ENCODE measurements around the gene RALGPS2.

Gene RALGPS2

DNA sequence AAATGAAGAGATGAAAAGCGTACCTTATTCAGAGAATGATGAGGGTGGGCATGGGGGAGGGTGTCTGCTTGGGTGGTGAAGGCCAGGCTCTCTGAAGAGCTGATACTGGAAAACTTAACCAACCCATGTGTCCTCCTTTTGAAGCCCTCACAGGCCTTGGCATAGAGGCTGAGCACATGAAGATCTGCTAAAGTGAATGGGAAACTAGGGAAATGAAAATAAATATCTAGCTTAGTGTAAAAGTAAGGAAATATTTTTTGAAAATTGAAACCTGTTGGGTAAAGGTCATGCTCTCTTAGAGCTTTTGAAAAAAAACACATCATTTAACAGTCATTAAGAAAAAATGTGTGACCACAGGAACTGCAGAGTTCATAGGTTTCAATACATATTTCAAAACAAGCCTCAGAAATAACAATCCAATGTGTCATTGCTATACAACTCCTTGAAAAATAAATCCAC lies 40.5 kb upstream of the RALGPS2 start:
- peak; percentile 95 for DNase-seq (ENCODE audit: low read depth)
- no peak for TF ChIP-seq CTCF (conservative IDR thresholded peaks at IDR 0.05; ENCODE audit: control insufficient read depth, insufficient read depth, low read depth, low read length)
- H3K4me3 ChIP-seq (ENCODE audit: control insufficient read depth, low read depth, low read length): no peak overlapping the region

DNA sequence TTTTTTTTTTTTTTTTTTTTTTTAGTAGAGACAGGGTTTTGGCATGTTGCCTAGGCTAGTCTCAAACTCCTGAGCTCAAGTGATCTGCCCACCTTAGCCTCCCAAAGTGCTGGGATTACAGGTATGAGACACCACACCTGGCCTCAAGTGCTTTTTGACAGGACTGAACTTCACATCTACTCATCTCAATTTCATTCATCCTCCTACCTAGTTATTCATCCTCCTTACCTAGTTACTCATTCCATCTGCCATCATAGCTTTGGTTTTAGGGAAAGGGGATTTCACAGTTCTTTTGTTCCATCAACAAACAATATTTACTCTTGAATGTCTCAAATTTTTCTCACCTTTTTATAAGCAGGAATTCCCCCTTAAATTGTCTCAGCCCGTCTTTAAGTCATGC lies 38.6 kb upstream of the RALGPS2 start:
- DNase-seq (ENCODE audit: low read depth): no peak
- no peak overlapping the region for H3K4me3 ChIP-seq (ENCODE audit: control insufficient read depth, low read depth, low read length)
- TF ChIP-seq CTCF (conservative IDR thresholded peaks at IDR 0.05; ENCODE audit: control insufficient read depth, insufficient read depth, low read depth, low read length): no peak

DNA sequence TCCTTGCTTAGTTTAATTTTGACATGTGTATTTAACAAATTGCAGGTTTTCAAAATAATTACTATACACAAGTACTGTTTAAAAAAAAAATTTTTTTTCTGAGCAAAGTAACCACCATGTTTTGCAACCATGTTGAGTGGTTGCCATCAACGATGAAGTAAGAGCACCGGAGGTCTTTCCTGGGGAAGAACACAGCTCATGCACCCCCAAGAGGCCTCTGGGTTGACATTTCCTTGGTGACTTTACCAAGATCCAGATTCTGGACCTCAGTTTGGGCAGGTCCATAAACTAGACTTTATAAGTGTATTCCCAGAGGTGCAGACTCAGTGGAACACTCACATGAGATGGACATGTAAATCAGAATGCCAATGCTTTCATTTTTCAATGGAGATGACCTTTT lies 36.8 kb upstream of the RALGPS2 start:
- no peak for TF ChIP-seq CTCF (conservative IDR thresholded peaks at IDR 0.05; ENCODE audit: control insufficient read depth, insufficient read depth, low read depth, low read length)
- peak; percentile 86 for DNase-seq (ENCODE audit: low read depth)
- no peak overlapping the region for H3K4me3 ChIP-seq (ENCODE audit: control insufficient read depth, low read depth, low read length)

DNA sequence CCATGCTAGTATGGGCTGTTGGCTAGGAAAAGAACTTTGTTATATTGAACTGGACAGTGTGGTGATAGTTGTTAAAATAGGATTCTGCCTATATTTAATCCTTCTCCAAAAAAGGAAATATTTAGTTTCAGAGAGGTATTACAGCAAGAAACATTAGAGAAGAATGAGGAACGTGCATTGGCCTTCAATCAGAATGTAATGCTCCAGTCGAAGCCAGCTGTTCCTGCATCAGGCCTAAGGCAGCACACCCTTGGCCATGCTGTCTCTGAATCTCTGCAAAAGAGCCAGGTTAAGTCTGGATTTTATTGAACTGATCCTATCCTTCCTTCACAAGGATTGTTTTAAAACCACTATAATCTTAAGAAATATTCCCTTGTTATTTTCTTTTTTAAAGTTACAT lies 35.3 kb upstream of the RALGPS2 start:
- TF ChIP-seq CTCF (conservative IDR thresholded peaks at IDR 0.05; ENCODE audit: control insufficient read depth, insufficient read depth, low read depth, low read length): no peak
- H3K4me3 ChIP-seq (ENCODE audit: control insufficient read depth, low read depth, low read length): no peak overlapping the region
- no peak for DNase-seq (ENCODE audit: low read depth)

DNA sequence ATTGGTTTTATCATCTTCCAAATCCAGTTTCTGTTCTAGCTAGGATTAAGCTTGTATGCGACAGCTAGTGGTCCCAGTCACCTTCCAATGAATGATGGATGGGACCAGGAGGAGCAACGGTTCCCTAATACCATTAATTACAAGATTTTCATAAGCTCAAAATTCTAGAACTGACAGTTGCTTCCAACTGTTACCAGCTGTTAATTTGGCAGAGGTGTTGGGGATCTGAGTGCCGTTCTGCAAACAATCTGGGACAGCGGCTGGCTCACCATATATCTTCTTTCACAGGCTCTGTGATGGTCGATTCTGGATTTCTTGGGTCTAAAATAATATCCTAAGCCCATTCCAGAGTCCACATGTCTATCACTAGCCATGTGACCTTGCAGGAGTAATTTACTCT lies 34.5 kb upstream of the RALGPS2 start:
- H3K4me3 ChIP-seq (ENCODE audit: control insufficient read depth, low read depth, low read length): no peak overlapping the region
- DNase-seq (ENCODE audit: low read depth): no peak
- no peak for TF ChIP-seq CTCF (conservative IDR thresholded peaks at IDR 0.05; ENCODE audit: control insufficient read depth, insufficient read depth, low read depth, low read length)

GRCh38 chr1:178692564-178693327 lies 32.3 kb upstream of the RALGPS2 start:
- TF ChIP-seq CTCF (conservative IDR thresholded peaks at IDR 0.05; ENCODE audit: control insufficient read depth, insufficient read depth, low read depth, low read length): no peak
- no peak for DNase-seq (ENCODE audit: low read depth)
- H3K4me3 ChIP-seq (ENCODE audit: control insufficient read depth, low read depth, low read length): no peak overlapping the region
